ENCODE results near the gene GUCY2D.

GRCh38 chr17:8006836-8007680 lies 4.6 kb downstream of the GUCY2D start:
- TF ChIP-seq POLR2A (IDR thresholded peaks at IDR 0.05) (no peak), CTCF (IDR thresholded peaks at IDR 0.05) (no peak)

Data from thyroid gland (tissue), 4 donors.